HG02970 (cell line): ENCODE measurements around the gene LRP10.
"Not testable (repeated sequence)": the region's sequence is repeated elsewhere in the genome, so short reads cannot be mapped to it uniquely, and the experiment has no call there.

Experiments used
- ATAC-seq: cut with Tn5 transposase; IDR thresholded peaks from one replicate; pipeline ENCODE4 v1.9.1; 2021; ENCODE audit warnings: mild to moderate bottlenecking, moderate library complexity, moderate number of reproducible peaks; ENCODE audit not compliant: unreplicated experiment, low FRiP score

LRP10 gene

GRCh38 chr14:22886500-22887259, 15.1 kb downstream of the LRP10 start:
- ATAC-seq: peak; percentile 50

GRCh38 chr14:22887260-22887989, 15.9 kb downstream of the LRP10 start:
- ATAC-seq: peak; percentile 26

GRCh38 chr14:22887990-22888378, 16.4 kb downstream of the LRP10 start:
- ATAC-seq: peak; percentile 38

GRCh38 chr14:22888662-22889061, 17.1 kb downstream of the LRP10 start:
- ATAC-seq: no peak

- ATAC-seq: no peak
Observed at GRCh38 chr14:22890416-22890815, 18.9 kb downstream of the LRP10 start.

GRCh38 chr14:22892488-22892887, 20.9 kb downstream of the LRP10 start:
- no peak for ATAC-seq

GRCh38 chr14:22893706-22894105, 22.2 kb downstream of the LRP10 start:
- no peak for ATAC-seq

- ATAC-seq: no peak
Observed at GRCh38 chr14:22895402-22895801, 23.9 kb downstream of the LRP10 start.

GRCh38 chr14:22896356-22896755, 24.8 kb downstream of the LRP10 start:
- ATAC-seq: no peak

- no peak for ATAC-seq
Observed at GRCh38 chr14:22896760-22897159, 25.2 kb downstream of the LRP10 start.

GRCh38 chr14:22897357-22897756, 25.8 kb downstream of the LRP10 start:
- ATAC-seq: no peak

GRCh38 chr14:22898302-22899090, 27.0 kb downstream of the LRP10 start:
- ATAC-seq: no peak

- no peak for ATAC-seq
Observed at GRCh38 chr14:22900081-22900799, 28.7 kb downstream of the LRP10 start.

GRCh38 chr14:22901799-22902198, 30.3 kb downstream of the LRP10 start:
- ATAC-seq: no peak

- no peak for ATAC-seq
Observed at GRCh38 chr14:22903742-22904087, 32.2 kb downstream of the LRP10 start.

GRCh38 chr14:22905627-22906026, 34.1 kb downstream of the LRP10 start:
- ATAC-seq: no peak

GRCh38 chr14:22906073-22906472, 34.5 kb downstream of the LRP10 start:
- ATAC-seq: no peak

GRCh38 chr14:22907429-22907828, 35.9 kb downstream of the LRP10 start:
- no peak for ATAC-seq

GRCh38 chr14:22908601-22909000, 37.1 kb downstream of the LRP10 start:
- ATAC-seq: no peak

- ATAC-seq: no peak
Observed at GRCh38 chr14:22910916-22911315, 39.4 kb downstream of the LRP10 start.

- ATAC-seq: not testable (repeated sequence)
Observed at GRCh38 chr14:22914836-22915235, 43.3 kb downstream of the LRP10 start.
